ENCODE measurements around the gene ARMH3.
A peak's percentile ranks its signal among the peaks of the same experiment; 100 is the strongest.

ARMH3 gene

DNA sequence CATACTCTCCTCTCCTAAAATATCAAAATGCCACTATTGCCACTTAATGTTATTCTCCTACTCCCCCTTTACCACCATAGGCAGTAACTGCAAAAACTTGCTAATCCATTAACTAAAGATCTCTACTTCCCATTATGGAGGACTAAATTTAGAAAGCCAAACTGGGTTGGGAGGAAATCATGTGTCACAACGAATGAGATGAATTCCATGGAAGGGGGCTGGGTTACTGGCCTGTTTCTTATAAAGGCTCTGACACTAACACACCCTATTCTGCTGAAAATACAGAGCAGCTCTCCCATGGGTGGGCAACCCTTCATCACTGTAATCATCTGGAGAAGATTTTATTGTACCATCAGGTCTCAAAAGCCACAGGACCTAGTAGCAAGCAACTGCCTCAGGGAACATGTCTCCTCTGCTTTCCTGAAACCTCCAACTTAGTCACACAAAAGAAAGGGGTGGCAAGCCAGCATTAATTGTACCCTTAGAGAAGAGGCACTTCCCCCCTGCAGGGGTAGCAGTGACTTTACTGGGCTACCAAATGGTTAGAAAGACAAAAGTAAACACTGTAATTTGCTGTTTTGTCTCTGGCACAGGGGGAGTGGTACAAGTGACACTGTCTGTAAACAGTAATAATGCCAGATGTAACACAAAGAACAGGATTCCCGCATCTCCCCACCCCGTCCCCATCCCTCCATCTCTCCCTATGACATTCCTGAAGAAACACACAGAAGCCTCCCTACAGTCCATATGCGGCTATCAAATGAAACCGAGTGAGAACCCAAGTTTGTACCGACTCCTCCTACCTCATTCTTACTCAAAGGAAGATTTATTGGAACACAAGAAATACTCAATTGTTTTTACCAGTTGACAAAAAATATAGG lies 81.6 kb downstream of the ARMH3 start:
- DNase-seq: peak; percentile 49 to 63

DNA sequence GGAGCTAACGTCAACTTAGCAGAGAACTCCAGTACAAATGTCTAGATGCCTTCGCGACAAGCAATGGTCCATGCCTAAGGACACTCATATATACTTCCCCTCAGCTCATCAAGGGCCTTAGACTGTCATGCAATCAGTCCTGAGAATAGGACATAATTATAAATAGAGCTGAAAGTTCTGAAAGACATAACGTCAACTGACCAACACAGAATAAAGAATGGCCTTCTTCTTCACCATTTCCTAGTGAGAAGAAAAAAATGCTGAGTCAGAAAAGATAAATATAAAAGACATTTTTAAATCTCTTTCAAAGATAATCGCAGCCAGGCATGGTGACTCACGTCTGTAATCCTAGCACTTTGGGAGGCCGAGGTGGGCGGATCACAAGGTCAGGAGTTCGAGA lies 83.2 kb downstream of the ARMH3 start:
- no peak for DNase-seq

DNA sequence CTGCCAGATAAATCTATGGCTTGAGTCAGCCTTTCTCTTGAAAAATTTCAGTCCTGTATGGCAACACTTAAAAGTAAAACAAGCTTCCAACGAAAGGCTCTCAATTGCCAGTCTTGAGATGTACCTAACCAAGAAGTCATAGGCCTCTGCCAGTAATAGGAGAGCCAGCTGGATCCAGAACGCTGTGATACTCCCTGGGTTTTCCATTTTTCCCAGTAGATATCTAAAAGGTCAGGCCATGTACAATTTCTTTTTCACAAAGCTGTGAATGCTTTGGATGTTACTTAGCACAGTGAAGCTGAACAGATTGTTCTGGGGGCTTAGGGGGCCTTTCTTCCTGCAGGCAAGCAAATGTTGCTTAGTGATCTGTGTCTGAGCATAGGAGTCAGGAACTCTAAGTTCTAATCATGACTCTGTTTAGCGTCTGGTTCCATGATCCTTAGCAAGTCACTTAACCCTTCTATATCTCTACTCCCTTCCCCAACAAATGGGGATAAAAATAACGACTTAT lies 86.5 kb downstream of the ARMH3 start:
- DNase-seq: no peak

DNA sequence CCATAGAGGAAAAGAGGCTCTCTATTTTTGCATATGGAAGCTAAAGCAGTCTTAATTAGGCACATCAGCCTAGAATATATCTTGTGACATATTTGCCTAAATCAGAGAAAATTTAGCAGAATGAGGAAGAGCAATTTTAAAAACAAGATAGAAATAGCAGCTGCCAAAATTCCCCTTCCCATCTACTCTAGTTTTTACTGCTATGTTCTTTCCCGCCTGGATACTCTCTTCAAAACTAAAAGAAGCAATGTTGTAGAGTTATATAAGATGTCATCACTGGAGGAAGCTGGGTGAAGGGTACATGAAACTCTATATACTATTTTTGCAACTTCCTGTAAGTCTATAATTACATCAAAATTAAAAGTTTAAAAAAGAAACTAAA lies 87.0 kb downstream of the ARMH3 start:
- peak; percentile 55 to 78 for DNase-seq

DNA sequence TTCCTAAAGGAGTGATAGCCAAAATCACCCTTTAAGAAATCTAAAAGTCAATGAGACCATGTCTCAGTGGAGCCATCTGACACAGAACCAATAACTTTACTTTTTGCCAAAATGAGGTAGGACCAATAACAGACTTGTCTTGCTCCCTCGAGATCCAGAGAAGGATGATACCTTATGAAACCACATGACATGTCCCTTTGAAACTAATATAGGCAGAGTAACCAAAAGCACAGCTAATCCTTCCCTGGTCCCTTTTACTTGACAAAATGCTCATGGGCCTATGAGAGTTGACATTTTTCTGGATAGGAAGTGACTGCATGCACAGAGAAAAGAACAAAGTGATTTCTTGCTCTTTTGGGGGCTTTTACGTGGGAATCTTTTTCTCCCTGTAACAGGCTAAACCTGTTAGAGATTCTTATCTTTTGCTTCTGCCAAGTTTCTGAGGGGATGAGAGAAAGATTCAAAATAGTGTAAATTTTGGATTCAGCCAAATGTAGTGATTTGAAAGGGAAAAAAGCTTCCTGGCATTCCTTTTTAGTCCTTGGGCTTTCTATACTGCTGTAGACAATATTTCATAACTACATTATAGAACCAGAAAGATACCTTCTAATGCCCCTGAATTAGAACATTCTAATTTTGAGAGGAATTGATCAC lies 87.6 kb downstream of the ARMH3 start:
- no peak for DNase-seq

DNA sequence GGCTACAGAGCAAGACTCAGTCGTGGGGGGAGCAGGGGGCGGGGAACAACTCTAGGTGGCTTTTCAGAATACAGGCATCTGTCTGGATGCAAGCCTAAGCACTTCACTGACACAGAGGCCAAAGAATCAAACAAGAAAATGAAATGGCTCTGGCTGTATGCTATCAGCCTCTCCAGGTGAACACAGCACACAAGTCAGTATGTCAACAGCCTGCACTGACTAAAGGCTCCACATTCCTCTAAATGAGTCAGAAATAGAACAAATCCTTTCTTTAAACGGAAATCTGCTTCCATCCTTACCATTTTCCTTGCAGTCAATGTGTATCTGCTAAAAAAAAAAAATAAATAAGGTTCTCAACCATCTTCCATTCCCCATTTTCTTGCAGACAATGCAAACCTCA lies 88.3 kb downstream of the ARMH3 start:
- no peak for DNase-seq

DNA sequence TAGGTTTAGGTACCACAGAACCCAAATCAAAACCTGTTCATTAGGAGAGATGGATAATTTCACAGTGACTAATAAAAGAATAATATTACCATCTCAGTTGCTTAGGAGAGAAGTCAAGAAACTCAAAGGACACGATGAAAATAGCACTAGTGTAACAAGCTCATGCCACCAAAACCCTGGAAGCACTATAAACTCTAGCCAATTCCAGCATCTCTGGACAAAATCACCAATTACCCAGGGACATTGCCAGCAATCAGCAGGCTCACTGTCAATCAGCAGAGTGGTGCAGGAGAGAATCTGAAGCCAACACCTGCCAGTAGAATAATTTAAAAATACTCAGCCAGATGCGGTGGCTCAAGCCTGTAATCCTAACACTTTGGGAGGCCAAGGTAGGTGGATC lies 88.9 kb downstream of the ARMH3 start:
- no peak for DNase-seq

DNA sequence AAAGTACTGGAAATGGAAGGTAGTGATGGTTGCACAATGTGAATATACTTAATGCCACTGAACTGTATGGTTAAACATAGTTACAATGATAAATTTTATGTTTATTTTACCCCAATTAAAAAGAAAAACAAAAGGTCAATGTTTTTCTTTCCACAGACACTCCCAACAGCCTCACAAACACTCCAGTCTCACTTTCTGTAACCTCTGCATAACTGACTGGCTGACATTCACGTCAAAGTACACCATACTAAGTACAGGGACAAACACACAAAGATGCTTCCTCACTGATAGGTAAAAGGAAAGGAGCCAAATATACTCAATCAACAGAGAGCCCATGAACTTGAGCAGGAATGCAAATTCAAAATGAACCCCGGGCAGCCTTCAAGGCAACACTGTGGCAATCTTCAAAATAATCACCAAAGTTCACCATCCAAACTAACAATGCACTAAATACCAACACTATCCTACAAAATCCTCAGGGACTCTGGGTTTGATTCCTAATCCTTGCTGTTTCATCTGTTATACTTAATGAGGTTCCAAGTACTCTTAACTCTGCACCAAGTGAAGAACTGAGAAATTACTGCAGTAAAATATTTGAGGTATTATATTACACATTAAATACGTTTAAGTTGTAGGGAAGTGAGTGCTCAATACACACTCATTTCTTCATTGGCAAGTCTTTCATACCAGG lies 90.8 kb downstream of the ARMH3 start:
- DNase-seq: no peak

DNA sequence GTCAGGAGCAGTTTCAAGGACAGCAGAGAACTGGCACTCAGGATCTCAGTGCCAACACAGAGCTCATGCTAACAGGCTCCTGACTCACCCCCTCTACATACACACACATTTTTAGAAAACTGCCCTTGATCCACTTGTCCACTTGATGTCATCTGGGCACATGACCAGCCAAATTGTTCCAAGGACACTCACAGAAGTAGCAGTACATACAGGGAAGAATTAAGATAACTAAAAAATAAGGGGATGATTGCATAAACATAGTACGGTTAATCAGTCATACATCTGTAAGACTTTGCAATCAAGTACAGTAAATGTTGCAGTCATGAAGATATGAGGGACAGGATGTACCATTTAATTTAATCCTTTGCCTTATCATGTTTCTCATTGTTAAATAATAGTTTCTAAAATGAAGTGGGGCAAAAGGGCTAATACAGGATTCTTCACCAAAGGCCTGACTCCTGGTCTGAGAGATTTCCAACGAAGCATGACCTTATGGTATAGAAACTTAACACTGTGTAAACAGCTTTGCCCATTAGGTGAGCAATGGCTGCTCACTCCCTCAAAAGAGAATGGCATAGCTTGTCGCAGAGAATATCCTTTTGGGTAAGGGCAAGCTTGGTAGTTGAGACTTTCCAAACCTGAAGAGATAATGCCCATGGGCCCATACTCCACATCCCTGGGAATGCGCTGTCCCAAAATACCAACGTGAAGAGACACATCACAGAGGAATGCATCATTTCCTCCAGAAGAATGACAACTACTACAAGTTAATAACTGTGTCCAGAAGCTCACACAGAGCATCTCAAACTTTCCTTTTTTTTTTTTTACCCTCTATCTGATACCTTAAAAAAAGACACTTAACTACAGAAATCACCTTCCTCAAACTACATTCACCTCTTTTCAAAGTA lies 94.1 kb downstream of the ARMH3 start:
- no peak for DNase-seq

DNA sequence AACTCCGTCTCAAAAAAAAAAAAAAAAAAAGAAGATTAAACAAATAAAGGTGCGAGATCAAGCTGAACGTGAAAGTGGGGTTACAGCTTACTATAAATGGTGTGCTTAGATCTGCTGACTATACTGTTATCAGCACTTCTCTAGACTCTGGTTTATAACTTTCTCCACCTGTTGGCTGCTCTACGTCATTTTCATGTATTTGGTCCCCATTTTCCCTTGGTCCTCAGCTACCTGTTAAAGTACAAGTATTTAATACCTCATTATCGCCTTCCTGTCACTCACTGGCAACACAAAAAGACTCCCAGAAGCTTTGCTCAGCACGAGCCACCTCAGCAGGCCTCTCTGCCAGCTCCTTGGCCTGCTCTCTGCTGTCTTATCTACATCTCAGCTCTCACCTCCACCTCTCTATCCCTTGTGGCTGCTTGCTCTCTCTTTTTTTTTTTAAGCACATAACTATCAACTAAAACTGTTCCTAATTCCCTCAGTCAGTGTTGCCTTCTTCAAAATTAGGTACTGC lies 95.0 kb downstream of the ARMH3 start:
- DNase-seq: no peak

DNA sequence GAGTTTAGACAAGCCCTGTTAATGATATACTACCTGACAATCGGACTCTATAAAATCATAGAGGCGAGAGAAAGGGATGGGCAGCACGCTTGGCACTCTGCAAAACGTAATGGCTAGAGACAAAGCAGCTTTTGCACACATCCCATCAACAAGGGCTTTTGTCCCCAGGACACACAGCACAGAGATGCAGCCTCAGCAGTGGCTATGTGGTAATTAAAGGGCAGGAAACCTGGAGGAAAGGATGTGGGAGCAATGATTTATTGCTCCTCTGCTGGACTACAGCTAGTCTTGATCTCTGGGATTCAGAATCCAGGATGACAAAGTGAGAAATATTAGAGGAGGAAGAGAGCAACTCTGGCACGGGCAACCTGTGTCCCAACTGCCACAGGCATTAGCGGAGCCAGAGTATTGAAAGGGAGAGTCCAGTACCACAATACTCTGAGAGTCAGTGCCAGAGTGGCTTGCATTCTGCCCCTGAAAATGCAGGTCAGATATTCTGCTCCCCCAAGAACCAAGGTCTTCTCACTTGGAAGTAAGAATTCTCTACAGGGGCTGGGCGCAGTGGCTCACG lies 96.5 kb downstream of the ARMH3 start:
- DNase-seq: no peak

DNA sequence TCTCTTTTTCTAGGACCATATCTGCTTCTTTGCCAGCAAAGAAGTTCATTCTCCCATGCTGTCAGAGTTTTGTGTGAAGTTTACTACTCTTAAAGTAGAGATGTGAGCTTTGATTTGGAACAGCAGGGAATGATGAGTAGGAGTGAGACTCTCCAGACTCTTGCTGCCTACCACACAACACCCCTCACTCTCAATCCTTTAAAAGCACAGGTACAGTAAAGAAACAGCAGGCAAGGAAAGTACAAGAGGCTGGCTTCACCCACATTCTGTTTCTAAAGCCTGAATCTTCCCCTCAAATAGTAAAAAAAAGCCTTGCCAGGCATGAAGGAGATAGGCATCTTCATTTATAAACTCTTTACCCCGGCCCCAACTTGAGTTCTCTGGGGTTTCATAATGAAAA lies 97.3 kb downstream of the ARMH3 start:
- no peak for DNase-seq

DNA sequence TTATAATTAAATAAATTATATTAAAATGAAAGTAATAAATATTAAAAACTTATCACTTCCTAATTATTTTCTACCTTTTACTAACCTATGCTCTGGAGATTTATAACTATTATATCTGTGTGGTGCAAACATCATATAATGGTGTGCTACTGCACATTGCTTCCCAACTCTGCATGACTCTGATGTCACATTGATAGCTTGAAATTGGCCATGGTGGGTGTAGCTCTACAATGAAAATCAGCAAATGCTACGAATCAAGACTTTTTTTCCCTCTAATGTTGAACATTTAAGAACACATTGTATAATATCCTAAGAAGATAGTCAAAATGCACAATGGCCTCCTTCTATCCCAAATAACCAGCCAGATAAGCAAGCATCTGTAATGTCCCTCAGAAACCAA lies 99.1 kb downstream of the ARMH3 start:
- DNase-seq: no peak

DNA sequence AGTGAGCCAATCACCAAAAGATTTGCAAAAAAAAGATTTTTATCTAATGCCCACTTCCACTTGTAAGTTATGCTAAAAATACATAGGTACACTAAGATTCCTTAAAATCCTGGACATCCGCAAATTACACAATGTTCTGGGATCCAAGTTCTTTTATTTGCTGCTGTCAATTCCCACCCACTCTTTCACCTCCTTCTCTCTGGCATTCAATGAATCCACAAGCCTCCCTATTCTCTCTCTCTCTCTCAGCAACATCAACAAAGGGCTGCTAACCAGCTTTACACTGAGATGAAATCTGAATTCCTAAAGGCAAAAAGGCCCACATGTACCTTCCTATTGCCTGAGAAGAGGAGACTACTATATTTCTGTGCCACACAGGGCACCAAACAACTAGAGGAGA lies 99.9 kb downstream of the ARMH3 start:
- DNase-seq: no peak

DNA sequence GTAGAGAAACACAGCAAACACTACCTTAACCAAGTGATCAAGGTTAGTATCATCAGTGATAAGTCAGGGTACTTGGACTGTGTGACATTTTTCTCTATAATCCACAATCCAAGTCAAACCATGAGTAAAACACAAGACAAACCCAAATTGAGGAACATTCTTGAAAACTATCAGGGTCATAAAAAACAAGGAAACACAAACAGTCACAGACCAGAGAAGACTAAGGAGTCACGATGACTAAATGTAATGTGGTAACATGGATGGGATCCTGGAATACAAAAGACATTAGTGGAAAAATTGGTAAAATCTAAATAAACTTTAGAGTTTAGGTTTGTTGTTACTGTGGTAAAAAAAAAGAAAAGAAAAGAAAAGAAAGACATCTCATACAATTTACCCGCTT lies 103.8 kb downstream of the ARMH3 start:
- peak; percentile 43 to 65 for DNase-seq

DNA sequence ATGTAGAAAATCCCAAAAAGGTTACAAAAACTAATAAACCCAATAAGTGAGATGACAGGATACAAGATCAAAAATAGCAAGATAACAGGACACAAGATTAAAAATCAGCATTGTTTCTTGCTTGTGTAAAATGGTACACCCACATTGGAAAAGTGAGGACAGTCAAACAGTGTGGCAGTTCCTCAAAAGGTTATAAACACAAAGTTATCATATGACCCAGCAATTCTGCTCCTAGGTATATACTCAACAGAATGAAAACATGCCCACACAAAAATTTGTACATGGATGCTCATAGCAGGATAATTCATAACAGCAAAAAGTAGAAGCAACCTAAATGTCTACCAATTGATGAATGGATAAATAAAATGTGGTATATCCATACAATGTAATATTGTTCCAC lies 105.8 kb downstream of the ARMH3 start:
- peak; percentile 29 to 54 for DNase-seq

DNA sequence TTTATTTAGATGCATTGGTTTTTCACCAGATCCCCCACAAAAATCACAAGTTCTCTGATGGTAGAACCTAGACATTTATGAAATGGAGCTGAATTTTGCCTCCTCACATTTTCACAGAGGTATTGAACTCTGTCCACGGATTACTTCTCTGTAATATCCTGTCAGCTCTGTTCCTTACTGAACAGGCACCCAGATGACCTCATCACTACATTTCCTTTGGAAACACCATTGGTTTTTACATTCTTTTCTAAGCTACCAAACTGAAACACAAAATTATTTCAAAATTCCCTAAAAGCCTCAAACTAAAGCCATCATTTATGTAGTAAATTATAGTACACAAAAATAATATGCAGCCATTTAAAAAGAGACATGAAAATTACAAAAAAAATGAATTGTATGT lies 114.1 kb downstream of the ARMH3 start:
- DNase-seq: peak; percentile 69 to 87

DNA sequence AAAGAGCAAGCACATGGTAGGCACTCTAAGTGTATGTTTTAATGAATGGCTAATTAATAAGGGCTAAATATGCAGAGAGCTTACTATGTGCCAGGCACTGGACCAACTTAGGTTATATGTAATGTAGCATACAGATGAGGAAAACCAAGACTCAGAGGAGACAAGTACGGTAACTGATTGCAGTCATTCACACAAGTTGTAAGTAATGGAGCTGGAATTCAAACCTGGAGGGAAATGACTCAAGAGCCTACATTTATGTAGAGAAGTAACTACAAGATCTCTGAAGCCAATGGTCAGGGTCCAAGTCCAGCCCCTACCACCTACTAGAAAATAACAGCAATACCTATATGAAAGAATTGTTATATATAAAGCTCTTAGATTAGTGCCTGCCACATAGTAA lies 115.1 kb downstream of the ARMH3 start:
- DNase-seq: no peak

DNA sequence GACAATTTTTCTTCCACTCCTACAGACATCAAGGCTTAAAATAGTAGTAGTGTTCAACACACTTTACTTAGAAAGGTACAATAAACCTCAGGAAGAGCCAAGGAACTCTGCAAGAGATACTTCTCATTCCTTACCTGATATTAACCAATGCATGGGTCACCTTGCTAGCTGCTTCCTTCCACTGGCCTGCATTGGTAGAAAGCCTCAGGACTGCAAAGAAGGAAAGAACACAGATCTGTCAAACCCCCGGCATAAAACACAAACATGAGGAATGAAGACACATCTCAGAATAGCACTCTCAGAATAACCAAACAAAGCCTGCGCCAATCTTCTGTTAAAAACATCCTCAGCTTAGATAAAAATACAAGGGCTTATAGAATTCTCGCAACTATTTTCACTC lies 116.2 kb downstream of the ARMH3 start:
- no peak for DNase-seq

DNA sequence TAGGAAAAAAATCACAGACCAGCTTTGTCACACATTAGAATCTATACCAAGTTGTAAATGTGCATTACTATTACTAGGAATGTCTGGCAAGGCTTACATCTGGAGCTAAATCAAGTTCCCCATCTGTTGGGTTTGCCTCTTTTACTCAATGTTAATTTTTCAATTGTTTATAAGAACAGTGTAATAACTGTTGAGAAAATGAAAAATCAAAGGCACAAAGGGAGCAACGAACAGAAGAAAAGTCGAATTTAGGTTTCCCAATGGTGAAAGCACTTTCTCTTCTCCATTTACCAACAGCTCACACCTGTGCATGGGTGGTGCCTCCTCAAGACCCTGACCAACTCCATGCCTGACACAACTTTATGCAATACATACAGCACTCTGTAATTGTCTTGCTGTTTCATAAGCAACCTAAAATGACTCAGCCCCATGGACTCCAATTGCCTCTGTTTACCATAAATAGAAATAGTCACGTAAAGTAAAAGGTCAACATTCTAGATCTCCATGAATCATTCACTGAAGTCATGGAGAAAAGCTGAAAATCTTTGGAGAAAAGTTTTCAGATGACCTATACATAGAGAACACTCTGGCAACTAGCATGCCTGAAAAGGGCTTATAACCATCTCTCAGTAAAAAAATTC lies 116.8 kb downstream of the ARMH3 start:
- peak; percentile 65 to 90 for DNase-seq

DNA sequence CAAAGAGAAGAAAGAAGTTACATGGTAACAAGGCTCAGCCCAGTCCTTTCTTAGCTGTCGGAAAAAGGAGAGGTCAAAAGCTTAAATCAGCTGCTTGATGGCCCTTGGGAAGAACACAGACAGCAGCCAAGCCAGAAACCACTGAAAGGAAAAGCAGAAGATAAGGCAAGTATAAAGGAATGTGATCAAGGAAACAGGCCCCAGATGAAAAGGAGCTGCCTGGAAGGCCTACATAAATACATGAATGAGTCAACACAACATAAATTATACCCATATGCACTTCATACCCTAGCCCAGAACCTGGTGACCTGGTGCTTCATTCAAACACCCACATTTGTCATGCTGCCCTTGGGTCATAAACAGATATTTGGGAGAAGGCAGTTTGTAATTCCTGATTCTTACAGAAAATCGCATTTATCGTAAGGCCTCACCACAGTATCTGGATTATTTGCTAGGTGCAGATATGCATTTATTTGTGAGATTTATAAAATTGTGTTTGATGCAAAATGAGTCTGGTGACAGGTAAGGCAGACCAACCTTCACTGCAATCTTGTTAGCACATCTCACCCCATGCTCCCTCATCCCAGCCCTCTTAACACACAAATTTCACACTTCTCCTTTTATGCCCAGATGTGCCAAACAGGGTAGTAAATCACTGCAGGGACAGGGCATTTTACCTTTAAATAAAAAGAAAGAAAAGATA lies 117.5 kb downstream of the ARMH3 start:
- DNase-seq: peak in 1 of 2 donors; percentile 54
